HK-2 (cell line): Measurements from ENCODE around the gene SLC2A11.
"Not testable (repeated sequence)": the region's sequence is repeated elsewhere in the genome, so short reads cannot be mapped to it uniquely, and the experiment has no call there.

ENCODE experiments used
- DNase-seq: peaks from one replicate; pipeline ENCODE4 v3.0.0-alpha.2; 2018; ENCODE audit not compliant: unreplicated experiment

Gene SLC2A11

DNA sequence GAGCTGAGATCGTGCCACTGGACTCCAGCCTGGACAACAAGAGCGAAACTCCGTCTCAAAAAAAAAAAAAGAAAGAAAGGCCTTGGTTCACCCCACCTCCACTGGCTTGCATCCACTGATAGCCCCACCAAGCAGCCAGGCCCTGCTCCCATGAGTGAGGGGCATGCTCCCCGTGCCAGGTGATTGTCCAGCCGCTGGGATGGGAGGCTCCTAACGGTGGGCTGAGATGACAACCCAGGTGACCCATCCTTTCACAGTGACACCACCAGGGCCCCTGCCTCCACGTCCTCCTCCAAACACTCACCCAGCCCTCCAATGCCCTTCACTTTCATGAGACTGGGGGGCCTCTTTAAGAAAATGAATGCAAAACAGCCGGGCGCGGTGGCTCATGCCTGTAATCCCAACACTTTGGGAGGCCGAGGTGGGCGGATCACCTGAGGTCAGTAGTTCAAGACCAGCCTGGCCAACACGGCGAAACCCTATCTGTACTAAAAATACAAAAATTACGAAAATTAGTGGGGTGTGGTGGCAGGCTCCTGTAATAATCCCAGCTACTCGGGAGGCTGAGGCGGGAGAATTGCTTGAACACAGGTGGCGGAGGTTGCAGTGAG is 10.3 kb upstream of the SLC2A11 start:
- no peak for DNase-seq

DNA sequence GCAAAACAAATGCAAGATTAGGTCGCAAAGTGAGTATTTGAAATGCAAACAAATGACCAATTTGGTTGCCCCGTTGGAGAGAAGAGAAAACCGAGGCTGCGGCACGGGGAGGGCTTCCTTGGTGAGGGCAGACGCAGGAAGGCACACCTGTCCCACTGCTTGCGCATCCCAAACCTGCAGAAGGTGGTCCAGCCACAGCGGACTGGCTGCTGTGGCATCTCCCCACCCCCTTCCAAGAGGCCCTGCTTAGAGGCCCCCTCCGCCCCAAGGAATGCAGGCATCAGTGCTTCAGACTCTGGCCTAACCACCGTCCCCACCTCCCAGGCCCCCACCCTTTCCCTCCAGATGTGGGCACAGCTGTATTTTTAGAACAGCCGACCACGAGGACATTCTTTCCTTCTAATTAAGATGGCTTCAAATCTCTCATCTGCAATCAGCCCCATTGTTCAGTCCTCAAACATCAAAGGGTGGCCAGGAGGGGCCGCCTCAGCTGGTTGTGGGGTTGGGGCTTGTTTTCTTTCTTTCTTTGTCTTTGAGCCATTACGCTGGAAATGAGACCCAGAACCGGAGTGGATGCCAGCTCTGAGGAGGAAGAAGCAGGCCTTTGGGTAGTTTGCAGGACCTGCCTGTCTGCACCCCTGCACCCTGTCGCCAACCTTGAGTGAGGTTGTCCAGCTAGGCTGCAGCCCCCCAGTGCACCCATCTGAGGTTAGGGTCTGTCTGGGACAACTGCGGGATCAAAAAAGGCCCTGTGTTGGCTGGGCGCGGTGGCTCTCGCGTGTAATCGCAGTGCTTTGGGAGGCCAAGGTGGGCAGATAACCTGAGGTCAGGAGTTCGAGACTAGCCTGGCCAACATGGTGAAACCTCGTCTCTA is 9.4 kb upstream of the SLC2A11 start:
- DNase-seq, result no peak

DNA sequence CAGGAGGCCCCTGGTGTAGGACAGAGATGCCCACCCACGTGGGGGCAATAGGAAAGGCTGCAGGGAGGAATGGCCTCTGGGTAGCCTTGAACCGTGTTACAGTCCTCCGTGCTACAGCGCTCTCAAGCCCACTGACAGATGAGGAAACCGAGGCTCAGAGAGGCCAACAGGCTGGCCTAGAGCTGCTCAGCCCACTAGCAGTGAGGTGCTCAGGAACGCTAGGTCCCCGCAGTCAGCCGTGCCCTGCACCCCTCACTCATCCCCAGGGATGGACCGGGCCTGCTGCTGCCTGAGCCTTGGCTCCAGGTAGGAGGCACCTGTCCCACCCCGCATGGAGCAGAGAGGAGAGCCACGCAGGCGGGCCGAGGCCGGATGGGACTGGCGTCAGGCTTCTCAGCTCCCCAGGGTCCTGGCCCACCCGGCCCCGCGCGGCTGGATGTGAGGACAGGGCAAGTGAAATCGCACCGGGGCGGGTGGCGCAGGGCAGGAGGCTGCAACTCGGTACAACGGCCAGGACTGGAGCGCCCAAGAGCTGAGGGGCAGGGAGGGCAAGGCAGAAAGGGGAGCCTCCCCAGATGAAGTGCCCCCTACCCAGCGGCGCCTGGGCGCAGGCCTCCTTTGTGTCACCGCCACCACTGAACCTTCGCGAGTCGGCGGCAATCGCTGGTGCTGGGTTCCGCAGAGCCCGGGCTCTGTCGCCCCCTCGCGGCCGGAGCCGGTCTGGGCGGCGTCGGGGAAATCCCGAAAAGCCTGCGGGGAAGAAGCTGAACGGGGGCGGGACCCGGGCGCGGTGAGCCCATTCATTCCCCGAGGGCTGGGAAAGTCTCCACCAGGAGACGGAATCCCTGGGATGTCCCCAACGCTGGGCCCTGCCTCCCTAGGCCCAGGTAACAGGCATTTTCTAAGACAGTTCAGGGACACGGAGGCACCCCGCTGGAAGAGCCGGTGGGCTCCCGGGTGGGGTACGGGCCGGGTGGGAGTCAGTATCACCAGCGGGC is 8.4 kb upstream of the SLC2A11 start:
- peak; percentile 86 for DNase-seq

DNA sequence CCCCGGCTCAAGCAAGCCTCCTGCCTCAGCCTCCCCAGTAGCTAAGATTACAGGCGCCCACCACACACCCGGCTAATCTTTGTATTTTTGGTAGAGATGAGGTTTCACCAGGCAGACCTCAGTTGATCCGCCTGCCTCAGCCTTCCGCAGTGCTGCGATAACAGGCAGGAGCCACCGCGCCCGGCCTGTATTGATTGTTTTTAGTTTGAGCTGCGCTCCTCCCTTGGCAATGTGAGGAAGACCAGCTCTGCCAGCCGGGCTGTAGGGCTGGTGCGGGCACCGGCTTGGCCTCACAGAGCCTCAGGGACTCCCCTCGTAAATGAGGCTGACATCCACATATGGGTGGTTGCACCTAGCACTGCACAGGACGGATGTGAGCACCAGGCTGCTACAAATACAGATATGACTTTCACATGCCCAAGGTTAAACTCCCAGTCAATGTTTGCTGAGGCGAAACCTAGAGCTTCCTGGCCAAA is 7.5 kb upstream of the SLC2A11 start:
- no peak for DNase-seq

DNA sequence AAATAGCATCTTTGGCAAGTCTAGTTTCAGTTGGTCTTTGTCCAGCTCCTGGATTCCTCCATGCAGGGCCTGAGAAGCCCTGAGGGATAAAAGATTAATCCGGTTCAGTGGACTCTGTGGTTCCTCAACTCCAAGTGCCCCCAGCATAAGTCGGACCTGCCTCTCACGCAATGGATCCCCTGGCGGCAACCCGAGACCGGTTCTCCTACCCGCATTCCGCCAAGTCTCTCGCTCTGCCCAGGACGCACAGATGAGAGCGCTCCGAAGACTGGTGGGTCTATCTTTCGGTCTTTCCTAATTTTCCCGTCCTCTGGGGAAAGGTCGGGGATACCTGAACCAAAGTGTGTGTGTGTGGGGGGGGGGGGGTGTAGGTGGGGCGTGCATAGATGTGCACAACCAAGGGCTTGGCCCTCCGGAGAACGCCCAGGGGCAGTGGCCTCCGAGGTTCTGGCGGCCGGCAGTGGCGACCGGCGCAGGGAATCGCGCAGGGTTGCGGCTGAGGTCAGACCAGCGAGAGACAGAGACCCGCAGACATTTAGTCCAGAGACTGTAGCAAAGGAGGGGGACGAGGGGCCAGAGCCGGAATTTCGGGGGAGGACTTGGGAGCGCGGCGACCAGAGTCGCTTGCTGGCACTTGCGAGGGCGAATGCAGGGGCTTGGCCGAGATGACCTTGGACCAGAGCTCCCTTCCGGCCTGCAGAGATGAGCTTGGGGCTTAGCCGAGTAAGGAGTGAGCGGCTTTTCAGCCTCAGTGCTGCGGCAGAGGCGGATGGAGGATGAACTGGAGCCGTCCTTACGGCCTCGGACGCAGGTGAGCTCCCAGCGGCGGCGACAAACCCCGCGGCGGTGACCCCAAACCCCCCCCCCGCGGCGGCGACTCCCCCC is 712 bp upstream of the SLC2A11 start:
- DNase-seq, result peak; percentile 70

DNA sequence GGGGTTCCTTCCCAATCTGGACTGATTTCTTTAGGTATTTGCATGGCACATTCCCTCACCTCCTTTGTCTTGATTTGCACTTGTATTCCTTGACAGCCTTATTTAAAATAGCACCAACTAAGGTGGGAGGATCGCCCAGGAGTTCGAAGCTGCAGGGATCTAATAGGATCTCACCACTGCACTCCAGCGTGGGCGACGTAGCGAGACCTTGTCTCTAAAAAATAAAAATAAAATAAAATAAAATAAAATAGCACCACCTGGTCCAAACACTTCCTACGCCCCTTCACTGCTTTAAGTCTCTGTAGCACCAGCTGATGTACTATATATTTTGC is 775 bp downstream of the SLC2A11 start:
- DNase-seq, result no peak

DNA sequence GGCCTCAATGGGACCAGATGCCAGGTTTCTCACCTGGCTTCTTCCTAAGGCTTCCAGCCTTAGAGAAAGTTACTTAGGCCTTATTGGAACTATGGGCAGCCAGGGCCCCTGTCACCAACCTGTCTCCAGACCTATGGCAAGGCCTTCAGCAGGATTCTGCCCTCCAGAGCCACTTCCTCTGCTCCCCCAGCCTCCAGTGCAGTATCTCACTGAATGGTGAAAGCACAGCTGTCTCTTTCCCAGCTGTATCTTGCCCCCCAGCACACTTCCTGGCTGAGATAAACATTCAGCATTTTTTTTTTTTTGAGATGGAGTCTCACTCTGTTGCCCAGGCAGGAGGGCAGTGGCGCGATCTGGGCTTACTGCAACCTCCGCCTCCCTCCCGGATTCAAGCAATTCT is 1.5 kb downstream of the SLC2A11 start:
- no peak for DNase-seq

DNA sequence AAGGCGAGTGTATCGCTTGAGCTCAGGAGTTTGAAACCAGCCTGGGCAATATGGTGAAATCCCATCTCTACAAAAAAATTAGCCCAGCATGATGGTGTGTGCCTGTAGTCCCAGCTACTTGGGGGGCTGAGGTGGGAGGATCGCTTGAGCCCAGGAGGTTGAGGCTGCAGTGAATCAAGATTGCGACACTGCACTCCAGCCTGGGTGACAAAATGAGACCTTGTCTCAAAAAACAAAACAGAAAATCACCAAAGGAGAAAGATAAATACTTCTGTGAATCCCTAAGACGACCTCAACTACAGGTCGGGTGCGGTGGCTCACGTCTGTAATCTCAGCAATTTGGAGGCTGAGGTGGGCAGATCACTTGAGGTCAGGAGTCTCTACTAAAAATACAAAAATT is 2.5 kb downstream of the SLC2A11 start:
- not testable (repeated sequence) for DNase-seq

DNA sequence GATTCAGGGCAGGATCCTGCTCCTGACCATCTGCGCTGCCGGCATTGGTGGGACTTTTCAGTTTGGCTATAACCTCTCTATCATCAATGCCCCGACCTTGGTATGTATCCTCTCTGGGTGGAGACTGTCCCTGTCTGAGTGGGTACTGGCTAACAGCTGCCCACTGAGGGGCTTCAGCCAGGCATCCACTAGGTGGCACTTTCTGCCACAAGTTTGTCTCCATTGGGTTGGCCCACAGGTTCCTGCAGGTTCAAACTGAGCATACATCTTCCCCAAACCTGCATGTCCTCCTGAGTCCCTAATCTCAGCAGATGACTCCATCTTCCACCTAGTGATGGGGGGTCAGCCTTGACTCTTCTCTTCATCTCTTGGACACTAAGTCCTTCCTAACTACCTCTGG is 4.4 kb downstream of the SLC2A11 start:
- DNase-seq, result peak; percentile 29

DNA sequence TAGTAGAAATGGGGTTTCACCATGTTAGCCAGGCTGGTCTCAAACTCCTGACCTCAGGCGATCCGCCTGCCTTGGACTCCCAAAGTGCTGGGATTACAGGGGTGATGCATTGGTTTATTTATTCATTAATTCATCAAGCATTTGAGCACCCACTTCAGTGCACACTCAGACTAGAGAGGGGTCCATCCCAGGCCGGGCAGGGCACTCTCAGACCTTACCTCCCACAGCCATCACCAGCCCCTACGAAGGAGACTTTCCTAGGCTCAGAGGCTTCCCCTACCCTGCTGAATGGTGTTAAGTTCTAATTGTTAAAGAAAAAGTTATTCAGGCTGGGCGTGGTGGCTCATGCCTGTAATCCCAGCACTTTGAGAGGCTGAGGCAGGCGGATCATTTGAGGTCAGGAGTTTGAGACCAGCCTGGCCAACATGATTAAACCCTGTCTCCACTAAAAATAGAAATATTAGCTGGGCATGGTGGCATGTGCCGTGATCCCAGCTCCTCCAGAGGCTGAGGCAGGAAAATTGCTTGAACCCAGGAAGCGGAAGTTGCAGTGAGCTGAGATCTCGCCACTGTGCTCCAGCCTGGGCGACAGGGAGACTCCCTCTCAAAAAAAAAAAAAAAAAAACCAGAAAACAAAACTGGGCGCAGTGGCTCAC is 7.0 kb downstream of the SLC2A11 start:
- not testable (repeated sequence) for DNase-seq

DNA sequence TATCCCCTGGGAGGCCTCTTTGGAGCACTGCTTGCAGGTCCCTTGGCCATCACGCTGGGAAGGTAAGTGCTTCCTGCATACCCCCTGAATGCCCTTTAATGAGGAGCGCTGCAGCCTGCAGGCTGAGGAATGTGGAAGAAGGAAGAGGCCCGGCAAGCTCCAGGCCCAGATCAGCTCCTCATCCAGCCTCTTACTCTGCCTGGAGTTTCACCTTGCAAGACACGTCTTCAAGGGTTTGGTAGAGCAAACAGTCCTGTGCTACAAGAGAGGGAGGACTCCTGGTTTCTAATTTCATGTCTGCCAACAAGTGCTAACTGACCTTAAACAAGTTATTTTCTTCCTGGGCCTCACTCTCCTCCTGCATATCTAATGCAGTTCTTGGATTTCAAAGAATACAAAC is 10.9 kb downstream of the SLC2A11 start:
- DNase-seq, result no peak

DNA sequence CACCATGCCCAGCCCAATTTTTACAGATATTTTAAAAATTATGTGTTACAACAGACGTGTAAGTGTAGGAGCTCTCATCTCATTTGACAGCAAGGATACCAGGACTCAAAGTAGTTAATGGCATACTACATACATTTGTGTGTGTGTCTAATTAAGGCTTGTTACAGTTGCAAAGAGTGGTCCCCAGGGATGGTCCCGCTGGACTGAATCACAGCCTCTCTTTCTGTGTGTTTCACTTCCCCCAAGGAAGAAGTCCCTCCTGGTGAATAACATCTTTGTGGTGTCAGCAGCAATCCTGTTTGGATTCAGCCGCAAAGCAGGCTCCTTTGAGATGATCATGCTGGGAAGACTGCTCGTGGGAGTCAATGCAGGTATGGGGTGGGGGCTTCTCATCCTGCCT is 17.2 kb downstream of the SLC2A11 start:
- DNase-seq, result no peak

DNA sequence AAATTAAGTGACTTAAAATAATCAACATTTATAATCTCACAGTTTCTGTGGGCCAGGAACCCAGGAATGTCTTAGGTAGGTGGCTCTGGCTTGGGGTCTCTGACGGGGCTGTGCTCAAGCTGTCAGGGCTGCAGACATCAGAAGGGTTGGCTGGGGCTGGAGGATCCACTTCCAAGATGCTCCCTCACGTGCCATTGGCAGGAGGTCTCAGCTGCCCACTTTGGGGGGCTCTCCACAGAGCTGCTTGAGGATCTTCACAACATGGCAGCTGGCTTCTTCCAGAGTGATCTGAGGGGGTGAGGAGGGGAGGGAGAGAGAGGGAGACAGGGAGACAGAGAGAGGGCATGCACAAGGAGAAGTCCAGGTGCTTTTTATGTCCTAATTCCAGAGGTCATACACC is 18.1 kb downstream of the SLC2A11 start:
- DNase-seq, result no peak

DNA sequence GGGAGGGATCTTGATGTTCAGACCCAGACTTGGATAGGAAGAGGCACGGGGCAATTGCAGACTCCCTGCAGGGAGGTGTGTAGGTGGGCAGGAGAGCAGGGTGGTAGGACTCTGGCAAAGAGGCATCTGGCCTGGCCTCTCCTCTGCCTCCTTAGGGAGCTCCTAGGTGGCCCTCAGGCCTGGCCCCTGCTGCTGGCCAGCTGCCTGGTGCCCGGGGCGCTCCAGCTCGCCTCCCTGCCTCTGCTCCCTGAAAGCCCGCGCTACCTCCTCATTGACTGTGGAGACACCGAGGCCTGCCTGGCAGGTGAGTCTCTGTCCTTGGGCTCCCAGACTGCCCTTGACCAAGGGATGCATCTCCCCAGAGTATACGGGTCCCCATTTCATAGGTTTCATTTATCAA is 19.9 kb downstream of the SLC2A11 start:
- no peak for DNase-seq

DNA sequence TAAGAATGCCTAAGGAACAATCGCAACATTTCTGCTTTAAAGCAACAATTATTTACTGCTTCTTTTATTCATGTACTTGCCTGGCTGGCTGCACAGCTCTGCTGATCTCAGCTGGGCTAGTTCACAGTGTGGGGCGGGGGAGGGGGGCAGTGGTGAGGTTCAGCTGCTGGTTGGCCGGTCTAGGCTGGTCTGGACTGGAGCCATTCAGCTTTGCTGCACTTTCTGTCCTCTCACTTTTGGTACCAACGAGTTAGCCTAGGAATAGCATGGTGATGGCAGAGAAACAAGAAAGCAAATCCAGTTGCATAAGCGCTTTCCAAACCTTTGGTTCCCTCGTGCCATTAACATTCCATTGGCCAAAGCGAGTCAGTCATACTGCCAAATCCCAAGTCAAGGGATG is 20.5 kb downstream of the SLC2A11 start:
- no peak for DNase-seq

DNA sequence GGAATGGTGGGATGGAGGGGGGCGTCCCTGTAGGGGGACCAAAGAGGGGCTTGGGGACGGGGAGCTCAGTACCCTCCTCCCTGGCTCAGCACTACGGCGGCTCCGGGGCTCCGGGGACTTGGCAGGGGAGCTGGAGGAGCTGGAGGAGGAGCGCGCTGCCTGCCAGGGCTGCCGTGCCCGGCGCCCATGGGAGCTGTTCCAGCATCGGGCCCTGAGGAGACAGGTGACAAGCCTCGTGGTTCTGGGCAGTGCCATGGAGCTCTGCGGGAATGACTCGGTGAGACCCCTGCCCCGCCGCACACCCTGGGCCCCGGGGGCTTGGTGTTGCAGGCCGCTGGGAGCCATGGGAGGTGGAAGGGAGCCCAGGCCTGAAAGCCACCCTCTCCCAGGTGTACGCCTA is 24.7 kb downstream of the SLC2A11 start:
- DNase-seq, result no peak

DNA sequence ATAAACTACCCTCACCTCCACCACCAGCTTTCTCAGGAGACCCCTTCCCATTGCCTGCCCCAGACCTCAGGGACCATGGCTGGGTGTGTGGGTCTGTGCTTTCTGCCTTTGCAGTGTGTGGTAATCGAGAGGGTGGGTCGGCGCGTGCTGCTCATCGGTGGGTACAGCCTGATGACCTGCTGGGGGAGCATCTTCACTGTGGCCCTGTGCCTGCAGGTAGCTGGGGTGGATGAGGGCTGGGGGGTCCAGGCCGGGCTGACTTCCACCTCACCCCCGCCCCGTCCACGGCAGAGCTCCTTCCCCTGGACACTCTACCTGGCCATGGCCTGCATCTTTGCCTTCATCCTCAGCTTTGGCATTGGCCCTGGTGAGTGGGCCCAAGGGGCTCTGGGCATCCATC is 26.0 kb downstream of the SLC2A11 start:
- DNase-seq, result no peak

DNA sequence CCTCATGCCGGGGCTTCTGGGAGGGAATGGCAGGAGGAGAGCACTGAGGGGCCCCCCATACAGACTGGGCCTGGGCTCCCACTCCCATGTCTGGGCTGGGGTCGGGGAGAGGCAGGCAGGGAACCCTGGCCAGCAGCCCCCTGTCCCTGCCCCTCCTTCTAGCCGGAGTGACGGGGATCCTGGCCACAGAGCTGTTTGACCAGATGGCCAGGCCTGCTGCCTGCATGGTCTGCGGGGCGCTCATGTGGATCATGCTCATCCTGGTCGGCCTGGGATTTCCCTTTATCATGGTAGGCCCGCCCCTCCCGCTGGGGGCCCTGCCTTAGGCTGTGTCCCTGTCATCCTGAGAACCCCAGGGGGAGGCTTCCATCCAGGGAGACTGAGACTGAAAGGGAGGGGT is 26.5 kb downstream of the SLC2A11 start:
- no peak for DNase-seq

DNA sequence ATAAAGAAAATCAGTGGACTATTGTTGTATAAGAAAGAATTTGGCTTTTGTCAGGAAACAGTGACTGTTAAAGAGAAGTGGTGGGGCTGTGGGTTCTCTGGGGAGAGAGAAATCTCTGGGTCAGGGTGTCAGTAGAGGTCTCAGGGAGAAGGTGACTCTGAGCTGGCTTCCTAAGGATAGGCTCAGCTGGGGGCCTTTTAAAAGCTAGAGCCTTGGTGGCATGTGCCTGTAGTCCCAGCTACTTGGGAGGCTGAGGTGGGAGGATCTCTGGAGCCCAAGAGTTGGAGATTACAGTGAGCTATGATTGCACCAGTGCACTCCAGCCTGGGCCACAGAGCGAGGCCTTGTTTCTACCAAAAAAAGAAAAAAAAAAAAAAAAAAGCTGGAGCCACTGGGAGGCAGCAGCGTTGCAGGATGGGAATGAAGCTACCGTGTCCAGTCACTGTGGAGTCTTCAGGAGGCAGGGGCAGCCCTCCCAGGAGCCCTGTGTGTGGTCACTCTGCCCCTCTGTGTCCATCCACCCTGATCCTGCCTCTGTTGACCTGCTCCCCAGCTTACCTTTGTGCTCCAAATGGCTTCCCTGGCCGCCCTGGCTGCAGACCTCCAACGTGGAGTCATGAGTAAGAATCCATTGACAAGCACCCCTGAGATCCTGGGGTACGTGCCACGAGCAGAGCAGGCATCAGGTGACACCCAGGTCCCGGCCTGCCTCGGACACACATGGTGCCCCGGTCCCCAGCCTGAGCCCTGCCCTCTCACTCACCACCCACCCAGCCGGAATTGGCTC is 31.1 kb downstream of the SLC2A11 start:
- no peak for DNase-seq

DNA sequence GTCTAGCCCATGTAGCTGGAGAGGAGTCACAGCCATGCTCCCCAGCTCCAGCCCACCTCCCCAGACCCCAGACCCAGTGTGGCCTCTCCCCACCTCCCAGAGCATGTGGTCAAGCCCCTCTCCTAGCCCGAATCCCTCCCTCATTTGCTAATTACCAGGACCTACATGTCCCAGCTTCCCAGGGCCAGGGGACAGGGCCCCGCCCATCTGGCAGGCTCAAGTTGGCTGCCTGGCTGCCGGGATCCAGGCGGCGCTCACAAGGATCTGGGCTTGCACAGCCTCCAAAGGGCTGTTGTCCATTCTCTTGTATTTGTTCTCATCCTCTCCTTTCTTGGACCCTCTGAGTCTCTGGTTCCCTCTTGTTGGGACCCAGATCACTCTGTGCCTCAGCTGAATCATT is 31.9 kb downstream of the SLC2A11 start:
- DNase-seq, result no peak
